Measurements from ENCODE around the gene VTI1A. TPM values are rescaled to one million over a fixed set of nuclear protein-coding genes. Genes with fewer than 3 reads are reported as not detected.
A peak's percentile ranks its signal among the peaks of the same experiment; 100 is the strongest.

The VTI1A gene
- total and polyA plus RNA-seq, 12 donors = 5.2 to 64.1 (median 22.0) TPM

DNA sequence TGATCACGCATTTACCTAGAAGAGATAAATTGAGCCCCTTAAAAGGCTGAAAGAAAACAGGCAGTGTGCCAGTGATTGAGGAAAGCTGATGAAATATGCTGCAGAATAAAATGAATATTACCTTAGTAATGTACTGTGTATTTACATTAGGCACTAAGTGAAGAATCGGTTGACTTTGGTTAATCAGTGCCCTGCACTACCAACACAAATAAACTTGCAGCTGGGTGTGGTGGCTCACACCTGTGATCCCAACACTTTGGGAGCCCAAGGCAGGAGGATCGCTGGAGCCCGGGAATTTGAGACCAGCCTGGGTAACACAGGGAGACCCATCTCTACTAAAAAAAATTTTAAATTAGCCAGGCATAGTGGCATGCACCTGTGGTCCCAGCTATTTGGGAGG lies 354.7 kb downstream of the VTI1A start:
- intact Hi-C loops (cut with DNase I) = no loop called here
- whole genome bisulfite sequencing, 4 donors = 95 to 99% (median 98%) methylated on average over 2 to 4 of the region's 4 CpGs
- no peaks in the 10 kb centered on the region for H3K4me1 ChIP-seq (replicated peaks in 1 of 2)
- H3K27me3 ChIP-seq = no peaks in the 10 kb centered on the region
- TF ChIP-seq, protein P1, sequence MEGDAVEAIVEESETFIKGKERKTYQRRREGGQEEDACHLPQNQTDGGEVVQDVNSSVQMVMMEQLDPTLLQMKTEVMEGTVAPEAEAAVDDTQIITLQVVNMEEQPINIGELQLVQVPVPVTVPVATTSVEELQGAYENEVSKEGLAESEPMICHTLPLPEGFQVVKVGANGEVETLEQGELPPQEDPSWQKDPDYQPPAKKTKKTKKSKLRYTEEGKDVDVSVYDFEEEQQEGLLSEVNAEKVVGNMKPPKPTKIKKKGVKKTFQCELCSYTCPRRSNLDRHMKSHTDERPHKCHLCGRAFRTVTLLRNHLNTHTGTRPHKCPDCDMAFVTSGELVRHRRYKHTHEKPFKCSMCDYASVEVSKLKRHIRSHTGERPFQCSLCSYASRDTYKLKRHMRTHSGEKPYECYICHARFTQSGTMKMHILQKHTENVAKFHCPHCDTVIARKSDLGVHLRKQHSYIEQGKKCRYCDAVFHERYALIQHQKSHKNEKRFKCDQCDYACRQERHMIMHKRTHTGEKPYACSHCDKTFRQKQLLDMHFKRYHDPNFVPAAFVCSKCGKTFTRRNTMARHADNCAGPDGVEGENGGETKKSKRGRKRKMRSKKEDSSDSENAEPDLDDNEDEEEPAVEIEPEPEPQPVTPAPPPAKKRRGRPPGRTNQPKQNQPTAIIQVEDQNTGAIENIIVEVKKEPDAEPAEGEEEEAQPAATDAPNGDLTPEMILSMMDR (IDR thresholded peaks at IDR 0.05) = no peak
- no peak for TF ChIP-seq POLR2A (IDR thresholded peaks at IDR 0.05)
- H3K27ac ChIP-seq = no peak overlapping the region
- DNase-seq = peak in 1 of 7 donors; percentile 33
- H3K36me3 ChIP-seq (replicated peaks in 1 of 2) = no peaks in the 10 kb centered on the region
- no peak overlapping the region for H3K4me3 ChIP-seq
- H3K9me3 ChIP-seq (replicated peaks in 1 of 3) = no peaks in the 10 kb centered on the region

DNA sequence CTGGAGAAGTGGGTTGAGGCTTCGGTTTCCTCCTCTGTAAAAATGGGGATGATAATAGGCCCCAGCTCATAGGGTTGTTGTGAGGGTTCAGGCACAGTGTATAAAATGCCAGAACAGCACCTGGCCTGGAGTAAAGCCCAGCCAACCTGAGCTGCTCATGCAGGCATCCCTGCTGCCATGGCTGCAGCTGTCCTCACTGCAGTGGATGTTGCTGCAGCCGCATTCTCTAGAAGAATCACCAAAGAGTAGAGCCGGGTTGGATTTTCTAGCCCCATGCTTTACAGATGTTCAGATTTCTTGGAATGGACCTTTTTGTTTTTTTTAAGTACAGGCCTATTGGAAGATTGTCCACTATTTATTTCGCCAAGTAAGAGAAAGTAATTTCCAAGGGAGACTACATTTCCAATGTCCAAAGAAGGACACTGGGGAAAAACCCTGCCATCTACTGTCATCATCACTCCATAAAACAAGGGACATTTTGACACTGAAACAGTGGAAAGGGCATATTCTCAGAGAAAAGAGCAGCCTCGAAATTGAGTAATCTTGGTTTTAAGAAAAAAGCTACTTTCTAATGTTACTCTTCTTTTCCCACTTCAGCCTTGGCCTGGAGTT lies 355.5 kb downstream of the VTI1A start:
- intact Hi-C loops (cut with DNase I) = no loop called here
- Histone ChIP-seq H3K36me3 (replicated peaks in 1 of 2) (no peaks in the 10 kb centered on the region), H3K4me1 (replicated peaks in 1 of 2) (no peaks in the 10 kb centered on the region), H3K27me3 (no peaks in the 10 kb centered on the region), H3K4me3 (no peak overlapping the region), H3K27ac (no peak overlapping the region), H3K9me3 (replicated peaks in 1 of 3) (no peaks in the 10 kb centered on the region)
- TF ChIP-seq POLR2A (IDR thresholded peaks at IDR 0.05) = no peak
- TF ChIP-seq, protein P1 (IDR thresholded peaks at IDR 0.05) = no peak
- 87 to 93% (median 91%) methylated on average over 5 of the region's 5 CpGs for WGBS, 4 donors
- peak in 1 of 7 donors; percentile 31 for DNase-seq

DNA sequence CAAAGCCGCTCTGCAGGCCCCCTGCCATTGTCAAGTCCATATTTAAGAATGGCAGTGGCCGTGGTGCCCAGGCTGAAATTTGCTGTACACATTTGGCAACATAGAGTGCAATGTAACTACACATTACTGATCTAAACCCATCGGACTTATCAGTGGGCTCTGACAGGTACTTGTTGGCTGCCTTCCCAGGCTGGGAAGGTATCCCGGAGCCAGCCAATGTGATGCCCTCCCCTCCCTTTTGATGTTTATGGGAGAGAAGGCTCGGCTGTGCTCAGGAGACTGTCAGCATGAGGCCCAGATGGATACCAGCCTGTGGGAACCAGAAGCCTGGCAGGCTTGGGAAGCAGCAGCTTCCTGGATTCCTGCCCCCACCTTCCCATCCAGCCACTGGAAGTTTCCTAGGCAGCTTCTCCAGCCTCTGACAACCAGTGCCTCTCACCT lies 357.0 kb downstream of the VTI1A start:
- H3K9me3 ChIP-seq (replicated peaks in 1 of 3) = no peaks in the 10 kb centered on the region
- no peak for TF ChIP-seq POLR2A (IDR thresholded peaks at IDR 0.05)
- TF ChIP-seq, protein P1 (IDR thresholded peaks at IDR 0.05) = no peak
- no peak overlapping the region for H3K4me3 ChIP-seq
- no peaks in the 10 kb centered on the region for H3K27me3 ChIP-seq
- H3K27ac ChIP-seq = no peak overlapping the region
- 79 to 92% (median 85%) methylated on average over 3 to 5 of the region's 5 CpGs for WGBS, 4 donors
- DNase-seq = peak in 1 of 7 donors; percentile 56
- no peaks in the 10 kb centered on the region for H3K4me1 ChIP-seq (replicated peaks in 1 of 2)
- H3K36me3 ChIP-seq (replicated peaks in 1 of 2) = no peaks in the 10 kb centered on the region
- intact Hi-C loops (cut with DNase I) = no loop called here

DNA sequence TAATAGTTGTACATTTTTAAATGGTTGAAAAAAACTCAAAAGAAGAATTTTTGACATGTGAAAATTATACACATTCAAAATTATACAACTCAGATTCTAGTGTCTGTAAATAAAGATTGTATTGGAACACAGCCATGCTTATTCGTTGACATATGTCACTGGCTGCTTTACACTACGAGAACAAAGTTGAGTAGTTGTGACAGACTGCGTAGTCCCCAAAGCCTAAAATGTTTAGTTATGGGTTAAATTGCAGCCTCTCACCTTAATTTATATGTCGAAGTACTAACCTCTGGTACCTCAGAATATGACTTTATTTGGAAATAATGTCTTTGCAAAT lies 358.2 kb downstream of the VTI1A start:
- H3K36me3 ChIP-seq (replicated peaks in 1 of 2) = no peaks in the 10 kb centered on the region
- H3K9me3 ChIP-seq (replicated peaks in 1 of 3) = no peaks in the 10 kb centered on the region
- intact Hi-C loops (cut with DNase I) = no loop called here
- DNase-seq = no peak
- no peak overlapping the region for H3K4me3 ChIP-seq
- 96 to 98% (median 97%) methylated on average over 4 of the region's 4 CpGs for WGBS, 4 donors
- no peak for TF ChIP-seq POLR2A (IDR thresholded peaks at IDR 0.05)
- TF ChIP-seq, protein P1 (IDR thresholded peaks at IDR 0.05) = no peak
- H3K27me3 ChIP-seq = no peaks in the 10 kb centered on the region
- no peaks in the 10 kb centered on the region for H3K4me1 ChIP-seq (replicated peaks in 1 of 2)
- H3K27ac ChIP-seq = no peak overlapping the region

All from adrenal gland (tissue), 12 donors.